Measurements from ENCODE around the gene AHR. TPM values are rescaled to one million over a fixed set of nuclear protein-coding genes. Genes with fewer than 3 reads are reported as not detected.

AHR gene
- 7.4 to 15.0 TPM (median 13.9 TPM) in 5 replicates for total RNA-seq (2022; extraction: Qiagen RNA extraction; ENCODE audit: low read depth)

DNA sequence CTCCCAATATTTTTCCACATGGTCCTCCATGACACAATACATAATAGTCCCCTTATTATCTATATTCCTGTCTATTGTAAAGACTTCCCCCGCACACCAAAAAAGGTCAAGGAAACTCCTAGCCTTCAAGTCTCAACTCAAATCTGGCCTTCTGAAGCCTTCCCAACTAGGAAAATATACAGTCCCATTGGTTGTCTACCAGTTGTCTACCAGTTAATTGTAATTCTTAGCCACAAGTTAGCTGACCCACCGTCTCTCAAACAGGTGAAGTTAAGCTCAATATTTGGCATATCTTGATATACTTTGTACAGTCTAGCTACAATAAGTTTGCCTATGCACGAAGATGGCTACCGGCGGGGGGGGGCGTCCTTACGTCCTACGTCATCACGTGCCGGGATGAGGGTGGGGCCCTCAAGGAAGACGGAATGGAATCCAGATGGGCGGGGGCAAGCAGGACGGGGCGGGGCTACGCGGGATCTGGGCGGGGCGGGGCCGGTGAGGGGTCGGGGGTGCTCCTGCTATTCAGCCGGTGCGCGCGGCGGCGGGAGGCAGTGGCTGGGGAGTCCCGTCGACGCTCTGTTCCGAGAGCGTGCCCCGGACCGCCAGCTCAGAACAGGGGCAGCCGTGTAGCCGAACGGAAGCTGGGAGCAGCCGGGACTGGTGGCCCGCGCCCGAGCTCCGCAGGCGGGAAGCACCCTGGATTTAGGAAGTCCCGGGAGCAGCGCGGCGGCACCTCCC, at the start of gene AHR:
AHR (plus strand) TSS at position 551 of the 738 bp plus-strand sequence. CDS start 613 bp downstream, outside the sequence.

